Thyroid gland (tissue), 4 donors: ENCODE data around the gene BNC1. TPM values are rescaled to one million over a fixed set of nuclear protein-coding genes. Genes with fewer than 3 reads are reported as not detected.

Source experiments
- DNase-seq, 2 donors: peaks; one replicate each; pipeline ENCODE4 v3.0.0-alpha.2; 2019
- H3K27ac ChIP-seq, 3 donors: fragments of 200-600 bp; sonication (generic); 1 replicate in 2 of 3; 2 replicates in 1 of 3; pipeline ENCODE4 v1.5.1; 2016 to 2019; ENCODE audit warnings: mild to moderate bottlenecking in 1 of 3, moderate library complexity in 1 of 3
- H3K27me3 ChIP-seq: fragments of 200-600 bp; sonication (generic); one replicate; pipeline ENCODE4 v1.5.1; 2019
- H3K36me3 ChIP-seq, 2 donors: fragments of 200-600 bp; sonication (generic); one replicate each; pipeline ENCODE4 v1.5.1; 2016 to 2019
- H3K4me1 ChIP-seq, 2 donors: fragments of 200-600 bp; sonication (generic); one replicate each; pipeline ENCODE4 v1.5.1; 2017 to 2019
- H3K4me3 ChIP-seq, 3 donors: fragments of 200-600 bp; sonication (generic); replicated peaks in 1 of 3; 1 replicate in 2 of 3; 2 replicates in 1 of 3; pipeline ENCODE4 v1.5.1; 2016; ENCODE audit warnings: mild to moderate bottlenecking in 1 of 3
- H3K9me3 ChIP-seq: fragments of 200-600 bp; sonication (generic); one replicate; pipeline ENCODE4 v1.5.1; 2017
- CTCF ChIP-seq, 6 experiments: fragments of 200-600 bp in 3 of 6; fragments of 450-650 bp in 3 of 6; sonication (generic) in 3 of 6; IDR thresholded peaks; one replicate each; pipeline ENCODE4 v1.5.1; 2016 to 2019; ENCODE audit warnings: antibody characterized with exemption in 6 of 6, mild to moderate bottlenecking in 2 of 6, inconsistent platforms in 1 of 6, moderate library complexity in 1 of 6
- POLR2A ChIP-seq, 2 donors: fragments of 450-650 bp; IDR thresholded peaks; one replicate each; pipeline ENCODE4 v1.6.1; 2017; ENCODE audit warnings: antibody characterized with exemption in 2 of 2, mild to moderate bottlenecking in 2 of 2, moderate library complexity in 1 of 2
- WGBS, 2 donors: methylation state at CpG; one replicate each; pipeline ENCODE4 v1.1.5; 2017; 5-methylcytosine and 5-hydroxymethylcytosine counted together
- intact Hi-C: fragments of 100-400 bp; cut with DNase I; formaldehyde crosslinking; loops from one replicate; pipeline ENCODE4 v1.15.1; 2023
- total RNA-seq, 4 donors: library from RNA; depleted of rRNA; stranded (reverse); fragments of >200 nt; gene quantifications; one replicate each; pipeline ENCODE4 v1.2.3, GENCODE V29; 2016

The BNC1 gene
- total RNA-seq, 4 donors from 2014 or later = 0.15 to 0.94 (median 0.33) TPM; not detected in 1

GRCh38 chr15:83318036-83318435 is 33.6 kb upstream of the BNC1 start:
- H3K27me3 ChIP-seq = no peaks in the 10 kb centered on the region
- intact Hi-C loops = no loop called here
- DNase-seq = no peak
- H3K36me3 ChIP-seq = no peaks in the 10 kb centered on the region
- no peaks in the 10 kb centered on the region for H3K9me3 ChIP-seq
- TF ChIP-seq POLR2A (IDR thresholded peaks at IDR 0.05) (no peak), CTCF (IDR thresholded peaks at IDR 0.05) (no peak)
- H3K4me1 ChIP-seq = no peaks in the 10 kb centered on the region
- no peak overlapping the region for H3K4me3 ChIP-seq
- H3K27ac ChIP-seq = no peak overlapping the region

DNA sequence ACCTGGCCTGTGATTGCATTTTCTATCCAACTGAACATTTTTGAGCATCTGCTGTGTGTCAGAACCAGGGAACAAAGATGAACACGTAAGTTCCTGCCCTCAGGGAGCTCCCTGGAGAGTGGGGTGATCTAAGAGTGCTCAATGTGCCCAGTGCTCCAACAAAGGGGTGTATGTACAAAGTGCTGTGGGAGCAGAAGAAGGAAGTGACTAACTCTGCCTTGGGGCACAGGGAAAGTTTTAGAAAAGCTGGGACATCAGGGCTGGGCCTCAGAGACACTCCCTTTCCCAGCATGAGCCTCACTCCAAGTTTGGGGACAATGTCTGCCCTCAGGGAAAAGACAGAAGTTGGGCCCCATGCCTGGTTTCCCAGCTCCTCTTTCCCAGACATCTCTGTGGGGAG is 27.6 kb upstream of the BNC1 start:
- Histone ChIP-seq H3K27ac (no peak overlapping the region), H3K9me3 (no peaks in the 10 kb centered on the region), H3K4me1 (no peaks in the 10 kb centered on the region), H3K27me3 (no peaks in the 10 kb centered on the region), H3K36me3 (no peaks in the 10 kb centered on the region), H3K4me3 (no peak overlapping the region)
- intact Hi-C loops = no loop called here
- WGBS, 2 donors = 77 to 92% methylated on average over 1 of the region's 1 CpG
- no peak for TF ChIP-seq POLR2A (IDR thresholded peaks at IDR 0.05)
- TF ChIP-seq CTCF (IDR thresholded peaks at IDR 0.05) = no peak
- no peak for DNase-seq

GRCh38 chr15:83310521-83311456 is 26.3 kb upstream of the BNC1 start:
- DNase-seq = no peak
- Histone ChIP-seq H3K4me3 (no peak overlapping the region), H3K9me3 (no peaks in the 10 kb centered on the region), H3K36me3 (no peaks in the 10 kb centered on the region), H3K27me3 (no peaks in the 10 kb centered on the region), H3K27ac (no peak overlapping the region), H3K4me1 (peaks cover under 1 to 3% of the 10 kb centered on the region in 2 donors)
- TF ChIP-seq CTCF (IDR thresholded peaks at IDR 0.05) = no peak
- no peak for TF ChIP-seq POLR2A (IDR thresholded peaks at IDR 0.05)
- intact Hi-C loops = no loop called here
- WGBS, 2 donors = 40 to 44% methylated on average over 5 of the region's 5 CpGs

DNA sequence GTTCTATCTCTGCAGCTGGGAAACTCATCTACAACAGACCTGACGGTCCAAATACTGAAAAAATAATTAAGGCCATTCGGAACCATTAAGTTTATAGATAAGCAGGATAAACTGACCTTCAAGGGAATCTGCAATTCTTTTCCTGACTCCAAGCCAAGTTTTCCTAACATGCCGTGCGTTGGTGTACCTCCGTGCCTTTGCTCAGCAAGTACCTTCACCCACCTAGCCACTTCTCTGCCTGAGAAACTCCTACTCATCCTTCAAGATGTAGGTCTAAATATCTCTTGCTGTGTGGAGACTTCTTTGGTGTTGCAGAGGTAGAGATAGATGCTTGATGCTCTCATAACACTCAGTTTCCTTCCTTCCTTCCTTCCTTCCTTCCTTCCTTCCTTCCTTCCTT is 24.2 kb upstream of the BNC1 start:
- Histone ChIP-seq H3K27me3 (no peaks in the 10 kb centered on the region), H3K4me3 (no peak overlapping the region), H3K36me3 (no peaks in the 10 kb centered on the region), H3K9me3 (no peaks in the 10 kb centered on the region), H3K27ac (no peak overlapping the region), H3K4me1 (peaks cover 9 to 15% of the 10 kb centered on the region in 2 donors)
- WGBS, 2 donors = 91% methylated on average over 5 of the region's 5 CpGs
- TF ChIP-seq CTCF (IDR thresholded peaks at IDR 0.05) (no peak), POLR2A (IDR thresholded peaks at IDR 0.05) (no peak)
- intact Hi-C loops = no loop called here
- DNase-seq = no peak

- DNase-seq = no peak
- intact Hi-C loops = no loop called here
- WGBS, 2 donors = 72 to 78% methylated on average over 3 of the region's 3 CpGs
Observed at GRCh38 chr15:83306561-83306960, 22.1 kb upstream of the BNC1 start.

More at GRCh38 chr15:83306561-83306960, 22.1 kb upstream of the BNC1 start:
- TF ChIP-seq POLR2A (IDR thresholded peaks at IDR 0.05) = no peak
- TF ChIP-seq CTCF (IDR thresholded peaks at IDR 0.05) = no peak
- Histone ChIP-seq H3K9me3 (no peaks in the 10 kb centered on the region), H3K27ac (no peak overlapping the region), H3K4me3 (no peak overlapping the region), H3K36me3 (no peaks in the 10 kb centered on the region), H3K4me1 (peaks cover 9 to 15% of the 10 kb centered on the region in 2 donors), H3K27me3 (no peaks in the 10 kb centered on the region)
